ENCODE measurements around the gene CALCOCO1. TPM values are rescaled to one million over a fixed set of nuclear protein-coding genes. Genes with fewer than 3 reads are reported as not detected.

The CALCOCO1 gene
- total RNA-seq, 2 experiments from 2014 or later = 83.6 to 91.1 TPM

GRCh38 chr12:53748072-53748840, 21.0 kb upstream of the CALCOCO1 start:
- Mint-ChIP-seq H3K36me3 (no peaks in the 10 kb centered on the region), H3K4me3 (no peak overlapping the region), H3K4me1 (peaks cover 13% of the 10 kb centered on the region), H3K27me3 (peaks cover 36% of the 10 kb centered on the region), H3K9me3 (no peaks in the 10 kb centered on the region), H3K27ac (no peak overlapping the region)
- POLR2A ChIA-PET = no interaction called here
- no peak for ATAC-seq (ENCODE audit: low read depth)
- DNase-seq = no peak

GRCh38 chr12:53747095-53747494, 19.8 kb upstream of the CALCOCO1 start:
- Mint-ChIP-seq H3K4me3 (peak overlapping the region; percentile 43), H3K4me1 (peaks cover 13% of the 10 kb centered on the region), H3K27me3 (peaks cover 45% of the 10 kb centered on the region), H3K27ac (no peak overlapping the region), H3K36me3 (no peaks in the 10 kb centered on the region), H3K9me3 (no peaks in the 10 kb centered on the region)
- POLR2A ChIA-PET = interaction anchor here (1.4 kb wide), 1 partner anchor 26 kb away, joined by 3 read pairs; no protein-coding TSS in a partner anchor
- DNase-seq (no peak), ATAC-seq (ENCODE audit: low read depth) (peak; percentile 3)

- peaks cover 11% of the 10 kb centered on the region for H3K4me1 Mint-ChIP-seq
- no peak overlapping the region for H3K27ac Mint-ChIP-seq
- H3K36me3 Mint-ChIP-seq = no peaks in the 10 kb centered on the region
- no peaks in the 10 kb centered on the region for H3K9me3 Mint-ChIP-seq
- POLR2A ChIA-PET = interaction anchor here (1.4 kb wide), 1 partner anchor 26 kb away, joined by 3 read pairs; no protein-coding TSS in a partner anchor
- peaks cover 49% of the 10 kb centered on the region for H3K27me3 Mint-ChIP-seq
- H3K4me3 Mint-ChIP-seq = peak overlapping the region; percentile 43
- ATAC-seq (ENCODE audit: low read depth) (peak; percentile 70), DNase-seq (peak; percentile 87)
These were observed 19.4 kb upstream of the CALCOCO1 start for GRCh38 chr12:53746592-53747092.

- Mint-ChIP-seq H3K27me3 (peaks cover 53% of the 10 kb centered on the region), H3K4me1 (peaks cover 11% of the 10 kb centered on the region), H3K4me3 (no peak overlapping the region), H3K9me3 (no peaks in the 10 kb centered on the region), H3K27ac (no peak overlapping the region), H3K36me3 (no peaks in the 10 kb centered on the region)
- POLR2A ChIA-PET = interaction anchor here (2.0 kb wide), 1 partner anchor 43 kb away, joined by 7 read pairs; no protein-coding TSS in a partner anchor
- no peak for ATAC-seq (ENCODE audit: low read depth)
- DNase-seq = no peak
These were observed 17.5 kb upstream of the CALCOCO1 start for GRCh38 chr12:53744751-53745150.

- peaks cover 53% of the 10 kb centered on the region for H3K27me3 Mint-ChIP-seq
- H3K36me3 Mint-ChIP-seq = no peaks in the 10 kb centered on the region
- H3K4me3 Mint-ChIP-seq = no peak overlapping the region
- no peaks in the 10 kb centered on the region for H3K9me3 Mint-ChIP-seq
- no peak for DNase-seq
- no peak for ATAC-seq (ENCODE audit: low read depth)
- H3K4me1 Mint-ChIP-seq = peaks cover 13% of the 10 kb centered on the region
- POLR2A ChIA-PET = interaction anchor here (0.8 to 2.0 kb wide), 3 partner anchors 16 to 43 kb away, joined by 3 to 7 read pairs (median 3); no protein-coding TSS in a partner anchor
- no peak overlapping the region for H3K27ac Mint-ChIP-seq
These were observed 16.8 kb upstream of the CALCOCO1 start for GRCh38 chr12:53744130-53744441.

- H3K27me3 Mint-ChIP-seq = peaks cover 53% of the 10 kb centered on the region
- no peaks in the 10 kb centered on the region for H3K36me3 Mint-ChIP-seq
- no peaks in the 10 kb centered on the region for H3K9me3 Mint-ChIP-seq
- ATAC-seq (ENCODE audit: low read depth) (peak; percentile 60), DNase-seq (peak; percentile 58)
- POLR2A ChIA-PET = interaction anchor here (0.8 to 2.0 kb wide), 3 partner anchors 16 to 43 kb away, joined by 3 to 7 read pairs (median 3); no protein-coding TSS in a partner anchor
- no peak overlapping the region for H3K27ac Mint-ChIP-seq
- peaks cover 18% of the 10 kb centered on the region for H3K4me1 Mint-ChIP-seq
- H3K4me3 Mint-ChIP-seq = peak overlapping the region; percentile 62
These were observed 16.2 kb upstream of the CALCOCO1 start for GRCh38 chr12:53743266-53744129.

- Mint-ChIP-seq H3K27me3 (peaks cover 43% of the 10 kb centered on the region), H3K36me3 (no peaks in the 10 kb centered on the region), H3K27ac (no peak overlapping the region), H3K9me3 (no peaks in the 10 kb centered on the region), H3K4me3 (no peak overlapping the region), H3K4me1 (peaks cover 16% of the 10 kb centered on the region)
- no peak for ATAC-seq (ENCODE audit: low read depth)
- no peak for DNase-seq
- POLR2A ChIA-PET = no interaction called here
These were observed 12.9 kb upstream of the CALCOCO1 start for GRCh38 chr12:53740130-53740491.

GRCh38 chr12:53739214-53740129, 12.2 kb upstream of the CALCOCO1 start:
- ATAC-seq (ENCODE audit: low read depth) (no peak), DNase-seq (peak; percentile 21)
- Mint-ChIP-seq H3K36me3 (no peaks in the 10 kb centered on the region), H3K9me3 (no peaks in the 10 kb centered on the region), H3K27ac (no peak overlapping the region), H3K27me3 (peaks cover 37% of the 10 kb centered on the region), H3K4me3 (peak overlapping the region; percentile 58), H3K4me1 (peaks cover 16% of the 10 kb centered on the region)
- POLR2A ChIA-PET = interaction anchor here (1.0 to 1.2 kb wide), 2 partner anchors 11 to 80 kb away, joined by 3 read pairs; no protein-coding TSS in a partner anchor

- Mint-ChIP-seq H3K27me3 (peaks cover 28% of the 10 kb centered on the region), H3K4me1 (peaks cover 19% of the 10 kb centered on the region), H3K27ac (no peak overlapping the region), H3K36me3 (no peaks in the 10 kb centered on the region), H3K9me3 (no peaks in the 10 kb centered on the region), H3K4me3 (peak overlapping the region; percentile 58)
- POLR2A ChIA-PET = interaction anchor here (1.0 to 1.2 kb wide), 2 partner anchors 10 to 79 kb away, joined by 3 read pairs; no protein-coding TSS in a partner anchor
- DNase-seq (peak; percentile 60), ATAC-seq (ENCODE audit: low read depth) (peak; percentile 10)
These were observed 11.4 kb upstream of the CALCOCO1 start for GRCh38 chr12:53738406-53739213.

GRCh38 chr12:53737951-53738405, 10.7 kb upstream of the CALCOCO1 start:
- H3K9me3 Mint-ChIP-seq = no peaks in the 10 kb centered on the region
- H3K4me3 Mint-ChIP-seq = peak overlapping the region; percentile 18

GRCh38 chr12:53737093-53737808, 10.0 kb upstream of the CALCOCO1 start:
- Mint-ChIP-seq H3K4me1 (peaks cover 14% of the 10 kb centered on the region), H3K9me3 (no peaks in the 10 kb centered on the region), H3K4me3 (no peak overlapping the region), H3K27ac (no peak overlapping the region), H3K36me3 (no peaks in the 10 kb centered on the region), H3K27me3 (peaks cover 20% of the 10 kb centered on the region)
- DNase-seq = peak; percentile 27
- POLR2A ChIA-PET = no interaction called here
- ATAC-seq (ENCODE audit: low read depth) = no peak

More at GRCh38 chr12:53737951-53738405, 10.7 kb upstream of the CALCOCO1 start:
- POLR2A ChIA-PET = interaction anchor here (1.0 kb wide), 1 partner anchor 78 kb away, joined by 3 read pairs; no protein-coding TSS in a partner anchor
- Mint-ChIP-seq H3K27me3 (peaks cover 25% of the 10 kb centered on the region), H3K4me1 (peaks cover 14% of the 10 kb centered on the region), H3K27ac (no peak overlapping the region), H3K36me3 (no peaks in the 10 kb centered on the region)
- DNase-seq (peak; percentile 21), ATAC-seq (ENCODE audit: low read depth) (no peak)
